Measurements from ENCODE around the gene SYF2.

DNA sequence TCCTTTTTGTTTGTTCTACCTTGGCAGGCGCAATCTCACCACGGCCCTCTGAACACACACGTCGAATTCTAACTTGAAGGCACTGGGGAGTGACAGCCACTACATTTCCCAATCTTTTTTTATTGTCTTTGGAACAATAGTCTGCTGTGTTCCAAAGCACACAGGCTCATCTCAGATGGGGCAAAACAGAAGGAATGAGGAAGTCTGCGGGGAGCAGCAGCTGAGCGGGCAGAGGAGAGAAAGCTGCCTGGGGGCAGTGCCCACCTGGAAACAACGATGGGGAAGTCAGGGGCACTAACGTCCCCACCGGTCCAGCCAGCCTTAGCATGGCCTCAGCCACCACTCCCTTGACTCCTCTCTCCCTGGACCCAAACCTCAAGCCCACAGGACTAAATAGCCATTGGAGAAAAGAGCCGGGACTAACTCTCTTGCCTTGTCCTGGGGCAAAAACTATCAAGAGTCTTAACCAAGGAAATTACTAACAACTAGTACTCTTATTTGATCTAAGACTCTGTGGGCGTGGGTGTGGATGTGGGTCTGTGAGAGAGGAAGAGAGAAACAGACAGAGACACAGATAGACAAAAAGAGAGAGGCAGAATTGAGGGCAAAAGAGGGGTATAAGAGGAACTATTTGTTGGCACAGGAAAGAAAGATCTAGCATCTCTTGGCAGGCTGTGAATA lies 34.2 kb downstream of the SYF2 start:
- TF ChIP-seq CEBPB (IDR thresholded peaks at IDR 0.05) (peak; percentile 44; the same call in 1 of the 2 replicates), TAF1 (IDR thresholded peaks at IDR 0.05; ENCODE audit: low read depth) (no peak), NFIC (IDR thresholded peaks at IDR 0.05) (no peak; the same call in 1 of the 2 replicates), RAD21 (IDR thresholded peaks at IDR 0.05; ENCODE audit: low read depth) (no peak), EP300 (IDR thresholded peaks at IDR 0.05; ENCODE audit: borderline replicate concordance) (no peak), FOXM1 (IDR thresholded peaks at IDR 0.05; ENCODE audit: borderline replicate concordance, low read depth) (no peak), YY1 (IDR thresholded peaks at IDR 0.05; ENCODE audit: low read depth) (no peak), CREB1 (IDR thresholded peaks at IDR 0.05; ENCODE audit: low read depth) (no peak), TEAD4 (IDR thresholded peaks at IDR 0.05) (no peak)
- TF ChIP-seq, protein P1, sequence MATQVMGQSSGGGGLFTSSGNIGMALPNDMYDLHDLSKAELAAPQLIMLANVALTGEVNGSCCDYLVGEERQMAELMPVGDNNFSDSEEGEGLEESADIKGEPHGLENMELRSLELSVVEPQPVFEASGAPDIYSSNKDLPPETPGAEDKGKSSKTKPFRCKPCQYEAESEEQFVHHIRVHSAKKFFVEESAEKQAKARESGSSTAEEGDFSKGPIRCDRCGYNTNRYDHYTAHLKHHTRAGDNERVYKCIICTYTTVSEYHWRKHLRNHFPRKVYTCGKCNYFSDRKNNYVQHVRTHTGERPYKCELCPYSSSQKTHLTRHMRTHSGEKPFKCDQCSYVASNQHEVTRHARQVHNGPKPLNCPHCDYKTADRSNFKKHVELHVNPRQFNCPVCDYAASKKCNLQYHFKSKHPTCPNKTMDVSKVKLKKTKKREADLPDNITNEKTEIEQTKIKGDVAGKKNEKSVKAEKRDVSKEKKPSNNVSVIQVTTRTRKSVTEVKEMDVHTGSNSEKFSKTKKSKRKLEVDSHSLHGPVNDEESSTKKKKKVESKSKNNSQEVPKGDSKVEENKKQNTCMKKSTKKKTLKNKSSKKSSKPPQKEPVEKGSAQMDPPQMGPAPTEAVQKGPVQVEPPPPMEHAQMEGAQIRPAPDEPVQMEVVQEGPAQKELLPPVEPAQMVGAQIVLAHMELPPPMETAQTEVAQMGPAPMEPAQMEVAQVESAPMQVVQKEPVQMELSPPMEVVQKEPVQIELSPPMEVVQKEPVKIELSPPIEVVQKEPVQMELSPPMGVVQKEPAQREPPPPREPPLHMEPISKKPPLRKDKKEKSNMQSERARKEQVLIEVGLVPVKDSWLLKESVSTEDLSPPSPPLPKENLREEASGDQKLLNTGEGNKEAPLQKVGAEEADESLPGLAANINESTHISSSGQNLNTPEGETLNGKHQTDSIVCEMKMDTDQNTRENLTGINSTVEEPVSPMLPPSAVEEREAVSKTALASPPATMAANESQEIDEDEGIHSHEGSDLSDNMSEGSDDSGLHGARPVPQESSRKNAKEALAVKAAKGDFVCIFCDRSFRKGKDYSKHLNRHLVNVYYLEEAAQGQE (IDR thresholded peaks at IDR 0.05; ENCODE audit: low read depth): no peak
- TF ChIP-seq, protein P2, sequence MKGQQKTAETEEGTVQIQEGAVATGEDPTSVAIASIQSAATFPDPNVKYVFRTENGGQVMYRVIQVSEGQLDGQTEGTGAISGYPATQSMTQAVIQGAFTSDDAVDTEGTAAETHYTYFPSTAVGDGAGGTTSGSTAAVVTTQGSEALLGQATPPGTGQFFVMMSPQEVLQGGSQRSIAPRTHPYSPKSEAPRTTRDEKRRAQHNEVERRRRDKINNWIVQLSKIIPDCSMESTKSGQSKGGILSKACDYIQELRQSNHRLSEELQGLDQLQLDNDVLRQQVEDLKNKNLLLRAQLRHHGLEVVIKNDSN (IDR thresholded peaks at IDR 0.05): no peak
- TF ChIP-seq, protein P3, sequence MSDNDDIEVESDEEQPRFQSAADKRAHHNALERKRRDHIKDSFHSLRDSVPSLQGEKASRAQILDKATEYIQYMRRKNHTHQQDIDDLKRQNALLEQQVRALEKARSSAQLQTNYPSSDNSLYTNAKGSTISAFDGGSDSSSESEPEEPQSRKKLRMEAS (IDR thresholded peaks at IDR 0.05): no peak
